ENCODE measurements around the gene CRYBB1.

CRYBB1 gene

DNA sequence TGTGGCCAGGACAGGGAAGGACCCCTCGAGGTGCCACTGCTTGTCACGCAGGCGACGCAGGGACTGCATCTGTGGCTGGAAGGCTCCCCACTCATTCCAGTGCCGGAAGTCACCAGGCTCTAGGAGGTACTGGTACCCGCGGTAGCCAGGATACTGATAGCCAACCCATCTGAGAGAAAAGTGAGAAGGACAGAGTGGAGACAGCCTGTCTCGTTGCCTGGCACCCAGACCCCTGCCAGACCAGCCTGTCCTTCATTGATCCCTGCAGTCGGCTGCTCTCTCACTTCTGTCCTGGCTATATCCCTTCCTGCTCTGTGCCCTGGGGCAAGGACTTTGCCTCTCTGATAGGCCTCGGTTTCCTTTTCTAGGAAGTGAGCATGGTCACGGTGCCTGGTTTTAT is 18.3 kb downstream of the CRYBB1 start:
- no peak for DNase-seq
- Histone ChIP-seq H3K4me2 (ENCODE audit: low read depth, low read length) (no peak overlapping the region), H3K27me3 (replicated peaks; ENCODE audit: insufficient read depth, low read length) (no peaks in the 10 kb centered on the region), H3K9me3 (replicated peaks; ENCODE audit: insufficient read depth, low read length) (no peaks in the 10 kb centered on the region), H3F3A (ENCODE audit: insufficient read depth, low read length) (peaks cover 11% of the 10 kb centered on the region), H2AFZ (ENCODE audit: low read length) (no peak overlapping the region), H3K4me1 (ENCODE audit: low read length) (peaks cover 23% of the 10 kb centered on the region), H3K9me2 (replicated peaks; ENCODE audit: insufficient read depth, low read length) (no peaks in the 10 kb centered on the region), H3K9ac (ENCODE audit: low read length) (no peak overlapping the region), H4K20me1 (ENCODE audit: insufficient read depth, low read length) (no peaks in the 10 kb centered on the region), H3K36me3 (replicated peaks; ENCODE audit: insufficient read depth, low read length) (no peaks in the 10 kb centered on the region; the same call in 1 of the 2 replicates), H3K4me3 (ENCODE audit: low read length) (no peak overlapping the region), H3K79me2 (ENCODE audit: low read length) (no peaks in the 10 kb centered on the region), H3K27ac (ENCODE audit: low read length) (no peak overlapping the region)
- TF ChIP-seq EZH2phosphoT487 (IDR thresholded peaks at IDR 0.05; ENCODE audit: low read length) (no peak), EZH2 (optimal IDR thresholded peaks at IDR 0.05; ENCODE audit: low read depth, low read length) (no peak)
- TF ChIP-seq, protein P1, sequence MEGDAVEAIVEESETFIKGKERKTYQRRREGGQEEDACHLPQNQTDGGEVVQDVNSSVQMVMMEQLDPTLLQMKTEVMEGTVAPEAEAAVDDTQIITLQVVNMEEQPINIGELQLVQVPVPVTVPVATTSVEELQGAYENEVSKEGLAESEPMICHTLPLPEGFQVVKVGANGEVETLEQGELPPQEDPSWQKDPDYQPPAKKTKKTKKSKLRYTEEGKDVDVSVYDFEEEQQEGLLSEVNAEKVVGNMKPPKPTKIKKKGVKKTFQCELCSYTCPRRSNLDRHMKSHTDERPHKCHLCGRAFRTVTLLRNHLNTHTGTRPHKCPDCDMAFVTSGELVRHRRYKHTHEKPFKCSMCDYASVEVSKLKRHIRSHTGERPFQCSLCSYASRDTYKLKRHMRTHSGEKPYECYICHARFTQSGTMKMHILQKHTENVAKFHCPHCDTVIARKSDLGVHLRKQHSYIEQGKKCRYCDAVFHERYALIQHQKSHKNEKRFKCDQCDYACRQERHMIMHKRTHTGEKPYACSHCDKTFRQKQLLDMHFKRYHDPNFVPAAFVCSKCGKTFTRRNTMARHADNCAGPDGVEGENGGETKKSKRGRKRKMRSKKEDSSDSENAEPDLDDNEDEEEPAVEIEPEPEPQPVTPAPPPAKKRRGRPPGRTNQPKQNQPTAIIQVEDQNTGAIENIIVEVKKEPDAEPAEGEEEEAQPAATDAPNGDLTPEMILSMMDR (IDR thresholded peaks at IDR 0.05; ENCODE audit: low read length): no peak

DNA sequence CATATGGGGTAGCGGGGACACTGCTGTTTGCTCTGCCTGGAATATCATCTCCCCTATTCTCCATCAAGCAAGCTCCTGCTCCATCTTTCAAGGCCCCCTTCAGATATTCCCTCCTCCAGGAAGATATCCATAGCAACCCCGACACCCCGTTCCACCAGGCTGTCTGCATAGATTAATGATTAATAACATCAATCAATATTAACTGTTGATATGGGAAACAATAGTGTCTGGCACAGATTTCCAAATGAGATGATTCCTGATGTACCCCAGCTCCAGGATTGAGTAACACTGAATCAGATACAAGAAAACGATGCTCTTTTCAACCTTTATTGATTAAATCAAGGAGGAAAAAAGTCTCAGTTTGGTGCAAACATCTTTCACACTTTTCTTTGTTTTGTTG is 20.3 kb downstream of the CRYBB1 start:
- Histone ChIP-seq H3K27me3 (replicated peaks; ENCODE audit: insufficient read depth, low read length) (no peaks in the 10 kb centered on the region), H3K79me2 (ENCODE audit: low read length) (no peaks in the 10 kb centered on the region)
- TF ChIP-seq EZH2 (optimal IDR thresholded peaks at IDR 0.05; ENCODE audit: low read depth, low read length): no peak
- TF ChIP-seq EZH2phosphoT487 (IDR thresholded peaks at IDR 0.05; ENCODE audit: low read length): no peak
- TF ChIP-seq, protein P1 (IDR thresholded peaks at IDR 0.05; ENCODE audit: low read length): no peak

DNA sequence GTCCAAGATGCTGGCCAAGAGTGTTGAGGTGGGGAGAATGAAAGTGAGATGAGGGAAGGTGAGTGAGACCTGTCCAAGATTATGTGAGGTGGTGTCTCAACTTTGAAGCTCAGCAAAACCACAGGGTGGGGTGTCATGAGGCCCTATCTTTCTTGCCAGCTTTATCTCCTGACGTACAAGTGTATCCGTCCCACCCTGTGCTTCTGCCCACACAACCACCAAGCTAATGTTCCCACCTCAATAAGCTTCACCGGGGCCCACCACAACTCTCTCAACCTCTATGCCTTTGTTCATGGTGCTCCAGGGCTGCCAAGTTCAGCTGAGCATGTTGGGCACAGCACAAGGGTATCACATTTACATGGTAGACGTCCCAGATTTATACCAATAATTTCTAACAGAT is 20.8 kb downstream of the CRYBB1 start:
- H3K27ac ChIP-seq (ENCODE audit: low read length): no peak overlapping the region

More for the DNA sequence above, 20.3 kb downstream of the CRYBB1 start:
- H3K4me2 ChIP-seq (ENCODE audit: low read depth, low read length): no peak overlapping the region
- no peak overlapping the region for H3K4me3 ChIP-seq (ENCODE audit: low read length)
- peaks cover 42% of the 10 kb centered on the region for H3K4me1 ChIP-seq (ENCODE audit: low read length)
- DNase-seq: no peak
- no peaks in the 10 kb centered on the region for H4K20me1 ChIP-seq (ENCODE audit: insufficient read depth, low read length)
- H2AFZ ChIP-seq (ENCODE audit: low read length): no peak overlapping the region
- H3K9me2 ChIP-seq (replicated peaks; ENCODE audit: insufficient read depth, low read length): no peaks in the 10 kb centered on the region
- H3F3A ChIP-seq (ENCODE audit: insufficient read depth, low read length): peaks cover 30% of the 10 kb centered on the region
- no peaks in the 10 kb centered on the region; the same call in 1 of the 2 replicates for H3K36me3 ChIP-seq (replicated peaks; ENCODE audit: insufficient read depth, low read length)
- no peak overlapping the region for H3K27ac ChIP-seq (ENCODE audit: low read length)
- no peak overlapping the region for H3K9ac ChIP-seq (ENCODE audit: low read length)
- H3K9me3 ChIP-seq (replicated peaks; ENCODE audit: insufficient read depth, low read length): no peaks in the 10 kb centered on the region

More for the DNA sequence above, 20.8 kb downstream of the CRYBB1 start:
- Histone ChIP-seq H3K9me2 (replicated peaks; ENCODE audit: insufficient read depth, low read length) (no peaks in the 10 kb centered on the region), H4K20me1 (ENCODE audit: insufficient read depth, low read length) (no peaks in the 10 kb centered on the region), H3K4me1 (ENCODE audit: low read length) (peaks cover 47% of the 10 kb centered on the region), H3K4me3 (ENCODE audit: low read length) (no peak overlapping the region), H3F3A (ENCODE audit: insufficient read depth, low read length) (peaks cover 35% of the 10 kb centered on the region), H3K9ac (ENCODE audit: low read length) (no peak overlapping the region), H3K79me2 (ENCODE audit: low read length) (no peaks in the 10 kb centered on the region), H3K27me3 (replicated peaks; ENCODE audit: insufficient read depth, low read length) (no peaks in the 10 kb centered on the region), H3K4me2 (ENCODE audit: low read depth, low read length) (no peak overlapping the region), H3K9me3 (replicated peaks; ENCODE audit: insufficient read depth, low read length) (no peaks in the 10 kb centered on the region), H2AFZ (ENCODE audit: low read length) (no peak overlapping the region), H3K36me3 (replicated peaks; ENCODE audit: insufficient read depth, low read length) (no peaks in the 10 kb centered on the region; the same call in 1 of the 2 replicates)
- no peak for TF ChIP-seq EZH2 (optimal IDR thresholded peaks at IDR 0.05; ENCODE audit: low read depth, low read length)
- TF ChIP-seq, protein P1 (IDR thresholded peaks at IDR 0.05; ENCODE audit: low read length): no peak
- TF ChIP-seq EZH2phosphoT487 (IDR thresholded peaks at IDR 0.05; ENCODE audit: low read length): no peak
- DNase-seq: no peak

Measured in MM.1S (cell line).